Neural cell (in vitro differentiated cells): ENCODE data around the gene CCM2L.

ENCODE experiments used
- CTCF ChIP-seq: fragments of 450-650 bp; IDR thresholded peaks from 2 replicates; pipeline ENCODE4 v1.5.1; 2014; ENCODE audit warnings: antibody characterized with exemption, mild to moderate bottlenecking, moderate library complexity; ENCODE audit not compliant: poor library complexity, severe bottlenecking
- EZH2 ChIP-seq: fragments of 200-600, 300-800 bp; shearing (Covaris generic), sonication (generic); IDR thresholded peaks from 2 replicates; pipeline ENCODE4 v1.6.1; 2014; ENCODE audit warnings: antibody characterized with exemption, low read length, borderline replicate concordance, mild to moderate bottlenecking; ENCODE audit not compliant: insufficient read depth, poor library complexity, severe bottlenecking
- MXI1 ChIP-seq: fragments of 450-650 bp; conservative IDR thresholded peaks from 2 replicates; pipeline ENCODE4 v1.6.1; 2014; ENCODE audit warnings: antibody characterized with exemption, mild to moderate bottlenecking; ENCODE audit not compliant: poor library complexity, severe bottlenecking
- POLR2AphosphoS5 ChIP-seq: IDR thresholded peaks from 2 replicates; pipeline ENCODE4 v1.6.1; 2012
- TAF1 ChIP-seq: IDR thresholded peaks from 2 replicates; pipeline ENCODE4 v1.6.1; 2012; ENCODE audit warnings: low read depth

DNA sequence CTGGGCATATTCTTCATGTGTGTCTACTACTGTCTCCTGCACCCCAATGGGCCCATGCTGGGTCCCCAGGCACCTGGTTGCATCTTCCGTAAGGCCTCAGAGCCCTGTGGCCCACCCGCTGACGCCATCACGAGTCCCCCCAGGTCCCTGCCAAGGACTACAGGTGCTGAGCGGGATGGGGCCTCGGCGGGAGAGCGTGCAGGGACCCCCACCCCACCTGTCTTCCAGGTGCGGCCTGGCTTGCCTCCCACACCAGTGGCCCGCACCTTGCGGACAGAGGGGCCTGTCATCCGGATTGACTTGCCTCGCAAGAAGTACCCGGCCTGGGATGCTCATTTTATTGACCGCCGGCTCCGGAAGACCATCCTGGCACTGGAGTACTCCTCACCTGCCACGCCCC, 13.2 kb upstream of the CCM2L start:
- TF ChIP-seq CTCF (no peak), POLR2AphosphoS5 (no peak), EZH2 (no peak), TAF1 (no peak), MXI1 (no peak)
